ENCODE measurements around the gene PPARGC1A. TPM values are rescaled to one million over a fixed set of nuclear protein-coding genes. Genes with fewer than 3 reads are reported as not detected.

PPARGC1A gene
- total and polyA plus RNA-seq, 9 donors = 0.38 to 6.3 (median 2.2) TPM

GRCh38 chr4:23902222-23902804 is 12.5 kb upstream of the PPARGC1A start:
- DNase-seq = no peak
- H3K36me3 ChIP-seq = no peaks in the 10 kb centered on the region
- intact Hi-C loops (cut with DNase I) = no loop called here
- no peaks in the 10 kb centered on the region for H3K27me3 ChIP-seq
- H3K27ac ChIP-seq = no peak overlapping the region
- no peaks in the 10 kb centered on the region for H3K9me3 ChIP-seq
- TF ChIP-seq CTCF (IDR thresholded peaks at IDR 0.05) = no peak
- TF ChIP-seq POLR2A (IDR thresholded peaks at IDR 0.05) = no peak
- TF ChIP-seq EP300 (IDR thresholded peaks at IDR 0.05) = no peak
- 77 to 90% (median 89%) methylated on average over 4 of the region's 4 CpGs for WGBS, 3 donors
- H3K4me3 ChIP-seq = no peak overlapping the region
- H3K4me1 ChIP-seq (ENCODE audit: insufficient read depth) = no peaks in the 10 kb centered on the region

- intact Hi-C loops (cut with DNase I) = no loop called here
Observed at GRCh38 chr4:23900636-23901035, 10.8 kb upstream of the PPARGC1A start.

GRCh38 chr4:23899565-23899964 is 9.7 kb upstream of the PPARGC1A start:
- no peak for TF ChIP-seq POLR2A (IDR thresholded peaks at IDR 0.05)
- no peak for TF ChIP-seq EP300 (IDR thresholded peaks at IDR 0.05)
- no peak for TF ChIP-seq CTCF (IDR thresholded peaks at IDR 0.05)
- Histone ChIP-seq H3K4me1 (ENCODE audit: insufficient read depth) (no peaks in the 10 kb centered on the region), H3K36me3 (no peaks in the 10 kb centered on the region), H3K27me3 (no peaks in the 10 kb centered on the region), H3K9me3 (no peaks in the 10 kb centered on the region), H3K4me3 (no peak overlapping the region), H3K27ac (no peak overlapping the region)
- 87 to 91% (median 88%) methylated on average over 4 of the region's 4 CpGs for WGBS, 3 donors
- DNase-seq = no peak
- intact Hi-C loops (cut with DNase I) = no loop called here

More at GRCh38 chr4:23900636-23901035, 10.8 kb upstream of the PPARGC1A start:
- TF ChIP-seq POLR2A (IDR thresholded peaks at IDR 0.05) (no peak), EP300 (IDR thresholded peaks at IDR 0.05) (no peak), CTCF (IDR thresholded peaks at IDR 0.05) (no peak)
- H3K9me3 ChIP-seq = no peaks in the 10 kb centered on the region
- no peaks in the 10 kb centered on the region for H3K27me3 ChIP-seq
- H3K27ac ChIP-seq = no peak overlapping the region
- no peaks in the 10 kb centered on the region for H3K4me1 ChIP-seq (ENCODE audit: insufficient read depth)
- WGBS, 3 donors = 81 to 87% (median 84%) methylated on average over 6 of the region's 6 CpGs
- no peak overlapping the region for H3K4me3 ChIP-seq
- no peaks in the 10 kb centered on the region for H3K36me3 ChIP-seq
- DNase-seq = no peak

- no peak for TF ChIP-seq POLR2A (IDR thresholded peaks at IDR 0.05)
- TF ChIP-seq EP300 (IDR thresholded peaks at IDR 0.05) = no peak
- no peak for TF ChIP-seq CTCF (IDR thresholded peaks at IDR 0.05)
- 74 to 82% (median 80%) methylated on average over 4 of the region's 4 CpGs for WGBS, 3 donors
Observed at GRCh38 chr4:23897564-23898109, 7.8 kb upstream of the PPARGC1A start.

More at GRCh38 chr4:23897564-23898109, 7.8 kb upstream of the PPARGC1A start:
- Histone ChIP-seq H3K27ac (no peak overlapping the region), H3K27me3 (no peaks in the 10 kb centered on the region), H3K36me3 (no peaks in the 10 kb centered on the region), H3K4me3 (no peak overlapping the region), H3K9me3 (no peaks in the 10 kb centered on the region), H3K4me1 (ENCODE audit: insufficient read depth) (no peaks in the 10 kb centered on the region)
- DNase-seq = no peak
- intact Hi-C loops (cut with DNase I) = no loop called here

All from ovary (tissue), 9 donors.